Frontal cortex (tissue), 4 donors: ENCODE results near the gene TP53I13. TPM values are rescaled to one million over a fixed set of nuclear protein-coding genes. Genes with fewer than 3 reads are reported as not detected.
"Not testable (repeated sequence)": the region's sequence is repeated elsewhere in the genome, so short reads cannot be mapped to it uniquely, and the experiment has no call there.

ENCODE experiments used
- DNase-seq, 2 donors: peaks; one replicate each; pipeline ENCODE4 v3.0.0; 2012; ENCODE audit warnings: low spot score in 2 of 2
- FAIRE-seq: peaks from 2 replicates; lab custom pipeline; 2012; peaks lifted over from hg19 to GRCh38; lab: Jason Lieb, UNC
- total RNA-seq: library from RNA; depleted of rRNA; stranded (reverse); fragments of >200 nt; gene quantifications from one replicate; pipeline ENCODE4 v1.2.3, GENCODE V29; 2014
- donor health status: control.
- donor health status: control.
- donor health status: control.

The TP53I13 gene, protein sequence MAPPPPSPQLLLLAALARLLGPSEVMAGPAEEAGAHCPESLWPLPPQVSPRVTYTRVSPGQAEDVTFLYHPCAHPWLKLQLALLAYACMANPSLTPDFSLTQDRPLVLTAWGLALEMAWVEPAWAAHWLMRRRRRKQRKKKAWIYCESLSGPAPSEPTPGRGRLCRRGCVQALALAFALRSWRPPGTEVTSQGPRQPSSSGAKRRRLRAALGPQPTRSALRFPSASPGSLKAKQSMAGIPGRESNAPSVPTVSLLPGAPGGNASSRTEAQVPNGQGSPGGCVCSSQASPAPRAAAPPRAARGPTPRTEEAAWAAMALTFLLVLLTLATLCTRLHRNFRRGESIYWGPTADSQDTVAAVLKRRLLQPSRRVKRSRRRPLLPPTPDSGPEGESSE
- 4.9 TPM for total RNA-seq

DNA sequence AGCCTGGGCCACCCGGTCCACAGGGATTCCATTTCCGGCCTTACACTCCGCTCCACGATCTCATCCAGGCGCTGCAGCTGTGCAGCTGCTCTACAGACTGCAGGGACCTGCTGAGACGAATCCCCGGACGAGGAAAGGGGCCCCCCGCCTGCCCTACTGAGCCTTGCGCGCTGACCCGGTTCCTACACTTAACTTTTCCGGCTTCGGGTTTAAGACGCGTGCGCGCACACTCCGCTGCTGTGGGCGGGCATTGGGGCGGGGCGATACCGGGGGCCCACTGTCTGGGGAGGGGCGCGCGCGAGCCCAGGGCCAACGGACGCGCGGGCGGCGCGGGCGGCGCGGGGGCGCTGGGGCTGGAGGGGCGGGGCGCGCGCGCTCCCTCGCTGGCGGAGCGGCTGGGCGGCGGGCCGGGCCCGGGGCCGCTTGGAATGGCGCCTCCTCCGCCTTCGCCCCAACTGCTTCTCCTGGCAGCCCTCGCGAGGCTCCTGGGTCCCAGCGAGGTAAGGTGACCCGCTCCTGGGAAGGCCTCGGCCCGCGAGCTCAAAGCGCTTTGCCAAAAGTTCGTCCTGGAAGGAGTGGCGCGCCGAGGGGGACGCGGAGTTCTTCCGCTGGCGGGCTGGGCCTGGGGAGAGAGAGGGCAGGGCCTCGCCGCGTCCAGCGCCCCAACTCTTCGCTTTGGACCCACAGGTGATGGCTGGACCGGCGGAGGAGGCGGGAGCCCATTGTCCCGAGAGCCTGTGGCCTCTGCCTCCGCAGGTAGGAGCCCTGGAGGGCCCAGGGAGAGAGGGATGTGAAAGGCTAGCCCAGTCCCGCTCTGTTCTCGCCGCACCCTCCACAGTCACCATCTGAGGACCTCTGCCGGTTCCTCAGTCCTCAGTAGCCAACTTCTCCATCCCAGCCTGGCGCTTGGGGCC lies at the start of gene TP53I13:
Gene TP53I13, plus strand, starts transcription at position 371 of the 914 bp plus-strand sequence. Its CDS starts 58 bp downstream, at position 429.
- FAIRE-seq: no peak
- DNase-seq: peak; percentile 89 to 93

DNA sequence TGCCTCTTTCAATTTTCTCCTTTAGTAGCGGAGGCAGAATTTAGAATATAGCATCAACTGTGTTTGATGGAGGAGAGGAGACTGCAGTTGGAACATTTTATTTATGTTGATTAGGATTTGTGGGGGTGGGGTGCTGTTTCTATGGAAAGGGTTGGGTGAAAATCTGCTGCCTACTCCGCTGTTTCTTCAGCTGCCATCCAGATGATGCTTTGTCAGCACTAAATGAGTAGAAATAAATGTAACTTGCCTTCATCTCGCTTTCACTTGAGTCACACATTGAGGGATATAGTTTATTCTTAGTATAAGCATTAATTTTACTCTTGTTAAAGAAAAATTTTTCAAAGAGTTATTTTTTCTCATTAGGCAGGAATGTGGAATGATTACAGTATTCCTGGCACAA lies 43.8 kb upstream of the TP53I13 start:
- DNase-seq: no peak

DNA sequence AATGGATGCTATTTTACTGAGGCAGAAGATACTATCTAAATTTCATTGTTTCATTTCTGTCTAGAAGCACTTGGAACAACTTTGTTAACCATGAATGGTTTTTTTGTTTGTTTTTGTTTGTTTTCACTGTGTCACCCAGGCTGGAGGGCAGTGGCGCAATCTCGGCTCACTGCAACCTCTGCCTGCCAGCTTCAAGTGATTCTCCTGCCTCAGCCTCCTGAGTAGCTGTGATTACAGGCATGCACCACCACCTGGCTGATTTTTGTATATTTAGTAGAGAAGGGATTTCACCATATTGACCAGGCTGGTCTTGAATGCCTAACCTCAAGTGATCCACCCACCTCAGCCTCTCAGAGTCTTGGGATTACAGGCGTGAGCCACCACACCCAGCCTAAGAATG lies 42.2 kb upstream of the TP53I13 start:
- FAIRE-seq (no peak), DNase-seq (no peak)

More for the DNA sequence above, 43.8 kb upstream of the TP53I13 start:
- no peak for FAIRE-seq

DNA sequence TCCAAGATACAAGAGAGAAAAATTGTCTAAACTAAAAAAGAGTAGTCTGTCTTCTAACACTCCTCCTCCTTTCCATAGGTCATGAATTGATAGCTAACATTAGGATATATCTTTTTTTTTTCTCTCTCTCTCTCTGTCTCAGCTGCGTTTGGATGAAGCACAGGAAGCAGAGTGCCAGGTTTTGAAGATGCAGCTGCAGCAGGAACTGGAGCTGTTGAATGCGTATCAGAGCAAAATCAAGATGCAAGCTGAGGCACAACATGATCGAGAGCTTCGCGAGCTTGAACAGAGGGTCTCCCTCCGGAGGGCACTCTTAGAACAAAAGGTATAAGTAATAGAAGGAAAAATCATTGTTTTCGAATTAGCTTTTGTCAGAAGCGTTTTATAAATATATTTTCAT lies 34.5 kb upstream of the TP53I13 start:
- no peak for DNase-seq
- FAIRE-seq: no peak

DNA sequence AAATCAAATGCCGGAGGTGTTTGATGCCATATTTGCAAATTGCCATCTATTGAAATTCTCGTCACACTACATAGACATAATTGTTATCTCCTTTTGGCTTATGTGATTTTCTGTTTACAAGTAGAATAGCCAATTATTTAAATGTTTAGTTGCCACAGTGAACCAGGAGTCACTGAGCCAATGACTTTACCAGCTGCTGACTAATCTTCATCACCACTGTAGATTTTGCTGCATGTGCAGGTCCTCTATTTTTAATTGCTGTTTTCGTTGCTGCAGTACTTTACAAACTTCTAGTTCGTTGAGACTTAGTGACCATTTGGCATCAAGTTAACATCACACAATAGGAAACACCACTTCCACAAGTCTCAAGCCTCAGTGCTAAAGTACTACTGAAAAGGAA lies 24.4 kb upstream of the TP53I13 start:
- FAIRE-seq: no peak

DNA sequence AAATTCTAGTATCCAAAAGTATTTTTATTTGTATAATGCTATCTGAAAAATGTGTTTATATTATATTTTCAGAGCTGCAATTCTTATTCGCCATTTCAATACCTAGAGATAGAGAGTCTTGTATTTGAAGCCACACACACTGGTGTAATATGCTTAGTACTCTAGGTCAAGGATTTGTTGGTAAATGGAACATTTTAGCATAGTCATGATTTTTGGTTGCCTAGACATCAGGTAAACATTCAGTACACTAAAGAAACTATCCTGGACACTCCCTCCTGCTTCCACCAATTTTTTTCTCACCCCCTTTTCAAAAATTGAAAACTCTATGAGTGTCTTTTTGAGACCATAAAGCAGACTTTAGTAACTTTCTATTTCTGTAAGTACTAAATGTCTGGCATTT lies 22.4 kb upstream of the TP53I13 start:
- no peak for DNase-seq
- no peak for FAIRE-seq

More for the DNA sequence above, 24.4 kb upstream of the TP53I13 start:
- no peak for DNase-seq

DNA sequence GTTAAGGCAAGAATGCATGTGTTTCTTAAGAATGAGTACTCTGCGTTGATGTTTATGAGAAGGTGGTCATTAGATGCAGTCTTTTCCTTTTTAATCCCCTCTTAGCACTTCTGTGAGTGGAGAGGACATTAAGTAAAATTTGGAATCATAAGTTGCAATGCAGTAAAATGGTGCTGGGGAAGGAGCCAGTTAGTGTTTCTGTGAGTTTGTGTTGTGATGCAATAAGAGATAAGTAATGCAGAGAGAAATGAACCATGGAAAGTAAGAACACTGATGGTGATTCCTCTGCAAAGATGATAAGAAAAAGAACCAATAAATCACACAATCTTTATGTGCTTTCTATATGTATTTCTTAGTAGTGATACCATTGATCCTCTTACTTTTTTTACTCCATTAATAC lies 21.7 kb upstream of the TP53I13 start:
- DNase-seq (no peak), FAIRE-seq (no peak)

DNA sequence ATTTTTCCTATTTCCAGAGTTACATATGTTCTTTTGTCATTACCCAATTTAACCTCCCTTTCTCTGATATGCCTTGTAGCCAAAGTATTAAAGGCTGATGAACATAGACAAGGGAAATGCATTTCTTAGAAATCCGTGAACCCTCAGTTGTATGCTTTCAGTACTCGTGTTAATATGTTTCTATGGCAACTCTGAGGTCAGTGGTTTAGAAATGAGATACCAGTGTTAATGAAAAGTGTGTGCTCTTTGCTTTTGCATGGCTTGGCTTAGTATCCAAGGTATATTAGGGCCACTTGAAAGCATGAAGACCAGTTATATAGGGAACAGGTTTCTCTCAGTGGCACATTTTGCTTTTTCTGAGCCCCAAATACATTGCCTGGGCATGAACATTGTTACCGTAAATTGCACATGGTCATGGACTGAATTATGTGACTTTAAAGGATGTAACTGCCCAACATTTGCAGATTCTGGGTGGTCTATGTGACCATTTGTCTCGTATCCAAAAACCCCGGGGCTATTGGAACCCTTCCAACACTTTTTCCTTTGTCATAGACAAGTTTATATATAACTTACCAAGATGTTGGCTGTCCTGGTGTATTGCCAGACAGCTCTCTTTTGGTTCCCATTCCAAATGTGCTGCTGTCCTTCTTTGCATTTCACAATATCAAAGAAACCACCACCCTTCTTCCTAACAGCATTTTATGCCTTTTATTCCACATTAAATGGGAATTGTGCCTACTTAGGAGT lies 19.2 kb upstream of the TP53I13 start:
- no peak for FAIRE-seq
- no peak for DNase-seq

DNA sequence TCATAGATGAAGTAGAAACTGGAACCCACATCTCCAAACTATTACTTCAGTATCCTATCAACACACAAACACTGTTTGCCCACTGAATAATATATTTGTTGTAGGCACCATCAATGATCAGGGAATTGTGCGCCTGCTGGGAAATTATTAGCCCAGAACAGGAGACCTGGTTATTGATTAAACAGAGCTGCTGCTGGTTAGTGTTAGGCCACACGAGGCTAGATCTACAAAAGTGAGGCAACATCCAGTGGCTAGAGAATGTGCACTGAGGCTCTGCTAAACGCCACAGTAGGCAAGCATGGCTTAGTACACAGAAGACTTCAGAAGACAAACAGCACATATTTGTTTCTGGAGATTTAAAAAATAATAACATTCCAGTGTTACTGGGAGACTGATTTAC lies 12.7 kb upstream of the TP53I13 start:
- no peak for DNase-seq
- FAIRE-seq: no peak

DNA sequence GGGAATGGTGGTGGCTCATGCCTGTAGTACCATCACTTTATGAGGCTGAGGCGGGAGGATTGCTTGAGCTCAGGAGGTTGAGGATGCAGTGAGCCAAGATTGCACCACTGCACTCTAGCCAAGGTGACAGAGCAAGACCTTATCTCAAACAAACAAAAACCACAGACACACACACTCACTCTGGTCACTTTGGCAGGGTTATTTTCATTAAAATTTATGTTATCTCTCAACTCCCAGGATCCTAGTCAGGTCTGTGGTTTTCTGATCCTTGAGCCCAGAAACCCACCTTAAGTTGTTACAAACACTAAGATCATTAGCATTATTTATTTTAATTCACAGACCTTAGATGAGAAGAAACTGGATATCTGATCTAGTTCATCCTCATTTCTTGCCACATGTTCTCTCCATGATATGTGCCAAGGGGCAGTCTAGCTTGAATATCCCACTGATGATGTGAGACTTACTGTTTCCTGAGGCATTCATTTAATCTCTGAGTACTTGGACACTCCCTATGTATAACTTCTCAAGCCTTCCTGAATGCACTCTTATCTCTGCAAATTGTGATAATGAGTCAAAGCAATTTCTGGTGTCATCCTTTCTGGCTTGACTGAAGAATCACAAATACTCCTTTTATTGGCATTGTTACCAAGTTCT lies 11.3 kb upstream of the TP53I13 start:
- FAIRE-seq (no peak), DNase-seq (no peak)

DNA sequence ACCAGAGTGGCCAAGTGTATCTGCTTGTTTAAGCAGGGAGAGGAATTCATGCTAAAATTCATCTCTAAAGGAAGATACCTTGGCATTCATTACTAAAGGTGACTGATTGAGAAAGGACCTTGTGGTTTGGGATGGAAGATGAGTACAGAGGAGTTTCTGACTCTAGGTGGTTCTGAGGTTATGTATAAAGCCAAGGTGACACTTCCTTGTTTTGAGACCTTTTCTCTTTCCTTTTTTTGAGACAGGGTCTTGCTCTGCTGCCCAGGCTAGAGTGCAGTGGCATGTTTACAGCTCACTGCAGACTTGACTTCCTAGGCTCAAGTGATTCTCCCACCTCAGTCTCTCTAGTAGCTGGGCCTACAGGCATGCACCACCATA lies 10.8 kb upstream of the TP53I13 start:
- no peak for FAIRE-seq
- no peak for DNase-seq

DNA sequence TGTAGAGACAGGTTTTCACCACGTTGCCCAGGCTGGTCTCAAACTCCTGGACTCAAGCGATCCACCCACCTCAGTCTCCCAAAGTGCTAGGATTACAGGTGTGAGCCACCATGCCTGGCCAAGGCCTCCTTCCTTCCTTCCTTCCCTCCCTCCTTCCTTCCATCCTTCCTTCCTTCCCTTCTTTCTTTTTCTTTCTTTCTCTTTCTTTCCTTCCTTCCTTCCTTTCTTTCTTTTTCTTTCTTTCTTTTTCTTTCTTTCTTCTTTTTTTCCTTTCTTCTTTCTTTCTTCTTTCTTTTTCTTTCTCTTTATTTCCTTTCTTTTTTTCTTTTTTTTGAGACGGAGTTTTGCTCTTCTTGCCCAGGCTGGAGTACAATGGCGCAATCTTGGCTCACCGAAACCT lies 10.4 kb upstream of the TP53I13 start:
- FAIRE-seq, DNase-seq: not testable (repeated sequence)

DNA sequence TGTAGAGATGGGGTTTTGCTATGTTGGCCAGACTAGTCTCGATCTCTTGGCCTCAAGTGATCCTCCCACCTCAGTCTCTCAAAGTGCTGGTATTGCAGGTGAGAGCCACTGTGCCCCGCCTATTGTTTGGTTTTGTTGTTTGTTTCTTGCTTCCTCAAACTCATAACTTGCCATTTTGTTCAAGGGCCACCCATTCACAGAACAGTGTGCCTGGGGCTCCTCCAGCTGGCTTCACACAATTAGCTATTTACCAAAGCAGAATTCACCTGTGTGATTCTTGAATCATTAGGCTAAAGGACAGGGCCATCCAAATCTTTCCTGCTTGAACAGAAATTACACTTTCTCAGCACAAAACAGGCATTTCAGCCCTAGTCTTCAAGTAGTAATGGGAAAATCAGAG lies 8.9 kb upstream of the TP53I13 start:
- no peak for DNase-seq
- no peak for FAIRE-seq

DNA sequence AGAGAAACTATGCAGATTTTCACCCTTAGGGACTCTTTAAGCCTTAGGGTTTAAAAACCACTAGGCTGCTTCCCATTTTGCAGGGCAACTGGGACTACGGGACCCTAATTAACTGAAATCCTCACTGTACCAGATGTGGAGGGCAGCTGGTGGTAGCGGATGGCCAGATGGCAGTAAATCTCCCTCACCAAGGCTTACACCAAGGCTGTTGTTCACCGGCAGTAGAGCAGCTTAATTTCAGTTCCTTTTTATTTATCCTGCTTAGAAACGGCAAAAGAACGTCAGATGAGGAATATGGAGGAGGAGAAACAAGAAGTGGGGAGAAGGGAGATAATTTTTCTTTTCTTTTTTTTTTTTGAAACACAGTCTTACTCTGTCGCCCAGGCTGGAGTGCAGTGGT lies 8.2 kb upstream of the TP53I13 start:
- no peak for FAIRE-seq
- DNase-seq: no peak

DNA sequence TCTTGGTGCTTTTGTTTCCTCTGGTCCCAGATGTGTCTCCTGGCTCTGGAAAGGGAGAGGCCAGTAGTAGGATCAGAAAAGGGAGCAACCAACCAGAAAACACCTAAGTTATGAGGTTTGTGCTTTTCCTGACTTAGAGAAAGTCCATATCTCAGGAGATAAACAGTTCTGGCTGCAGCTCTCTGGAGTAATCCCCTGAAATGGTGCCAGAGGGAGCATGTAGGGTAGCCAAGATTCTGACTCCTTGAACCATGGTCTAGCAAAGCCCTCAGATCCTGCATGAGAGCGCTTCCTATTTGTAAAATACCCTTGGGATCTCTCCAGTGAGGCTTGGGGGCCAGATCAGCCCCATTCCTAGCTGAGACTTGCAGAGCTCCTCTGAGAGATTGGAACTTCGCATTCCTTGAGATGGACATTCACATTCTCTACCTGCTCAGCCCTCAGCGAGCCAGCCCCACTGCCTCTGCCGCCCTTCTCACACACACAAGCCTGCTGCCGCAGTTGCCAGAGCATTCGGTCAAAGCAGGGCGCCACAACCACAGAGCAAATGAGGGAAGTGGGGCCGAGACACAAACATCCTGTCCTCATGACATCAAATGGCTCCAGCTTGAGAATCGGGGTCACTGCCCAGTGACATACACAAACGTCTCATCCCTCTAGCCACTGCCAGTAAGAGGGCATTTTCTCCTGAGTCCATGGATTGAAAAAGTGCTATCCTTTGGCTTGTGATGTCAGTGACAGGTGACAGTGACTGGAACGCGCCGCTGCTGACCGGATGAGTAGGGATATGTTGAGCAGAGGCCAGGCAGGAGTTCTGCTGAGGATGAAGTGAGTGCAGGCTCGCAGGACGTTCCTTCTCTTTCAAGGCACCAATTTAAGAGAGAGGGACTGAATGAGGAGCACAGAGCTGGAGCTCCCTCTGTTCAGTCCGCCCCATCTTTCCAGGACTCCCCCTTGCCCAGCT lies 6.7 kb upstream of the TP53I13 start:
- DNase-seq (no peak), FAIRE-seq (no peak)

DNA sequence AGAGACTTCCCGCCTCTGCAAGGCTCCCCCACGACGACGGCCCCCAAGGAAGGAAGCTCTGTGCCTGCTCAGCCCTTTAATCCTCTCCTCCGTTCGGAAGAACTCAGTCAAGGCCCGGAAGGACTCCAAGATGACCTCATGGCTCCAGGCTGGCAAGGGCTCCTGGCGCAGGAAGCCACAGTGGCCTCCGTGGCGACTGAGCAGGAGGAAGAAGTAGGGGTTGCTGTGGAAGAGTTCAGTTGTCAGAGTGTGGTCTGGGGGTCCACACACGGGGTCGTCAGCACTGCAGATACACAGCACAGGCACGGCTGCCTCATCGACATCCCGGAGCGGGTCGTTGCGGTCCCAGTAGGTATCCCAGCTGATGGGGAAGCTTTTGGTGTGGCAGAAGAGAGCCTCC lies 5.9 kb upstream of the TP53I13 start:
- DNase-seq (no peak), FAIRE-seq (no peak)

DNA sequence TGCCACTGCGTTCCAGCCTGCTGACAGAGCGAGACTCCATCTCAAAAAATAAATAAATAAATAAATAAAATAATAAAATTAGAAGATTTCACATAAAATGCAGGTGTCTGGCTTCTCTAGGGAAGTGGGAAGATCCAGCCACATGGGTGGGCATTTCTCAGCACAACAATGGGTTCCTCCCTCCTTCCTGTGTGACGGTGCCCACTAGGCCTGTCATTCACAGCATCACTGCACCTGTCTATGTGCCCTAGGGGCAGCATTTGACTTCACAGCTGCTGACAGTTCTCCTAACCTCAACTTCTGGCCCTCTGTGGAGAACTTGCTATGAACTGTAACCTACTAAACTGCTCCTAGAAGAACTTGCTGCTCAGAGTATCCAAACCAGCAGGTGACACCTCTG lies 4.7 kb upstream of the TP53I13 start:
- DNase-seq (no peak), FAIRE-seq (no peak)

DNA sequence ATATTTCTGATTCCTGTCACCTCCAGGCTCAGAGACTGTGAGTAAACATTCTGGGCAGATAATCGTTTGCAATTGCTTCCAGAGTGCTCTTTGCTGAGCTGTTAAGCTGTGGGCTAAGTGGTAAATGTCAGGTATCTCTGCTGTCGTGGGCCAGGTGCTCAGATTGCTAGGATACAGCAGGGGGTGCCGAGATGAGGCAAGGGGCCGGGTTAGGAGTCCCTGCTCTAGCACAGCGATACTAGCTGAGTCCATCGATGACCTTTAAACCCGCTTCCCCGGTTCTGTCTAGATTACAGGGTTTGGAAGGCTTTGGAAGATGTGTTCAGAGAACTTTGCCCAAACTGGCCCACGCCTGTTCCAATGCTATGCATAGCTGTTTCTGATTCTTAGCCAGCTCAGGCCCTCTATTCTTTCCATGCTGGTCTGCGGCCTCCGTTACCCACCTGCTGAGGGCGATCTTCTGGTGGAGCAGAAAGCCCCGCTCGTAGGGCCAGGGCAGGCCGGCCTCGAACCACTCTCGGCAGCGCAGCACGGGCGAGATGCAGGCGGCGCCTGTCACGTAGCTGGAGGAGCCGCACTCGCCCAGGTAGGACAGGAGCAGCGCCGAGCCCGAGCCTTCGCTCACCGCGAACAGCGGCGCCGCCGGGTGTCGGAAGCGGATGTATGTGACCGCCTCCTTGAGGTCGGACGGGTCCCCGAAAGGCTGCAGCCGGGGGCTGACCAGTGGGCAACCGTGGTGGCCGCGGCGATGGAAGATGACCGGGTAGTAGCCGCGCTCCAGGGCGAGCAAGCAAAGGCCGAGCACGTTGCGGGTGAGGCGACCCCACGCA lies 2.6 kb upstream of the TP53I13 start:
- no peak for FAIRE-seq
- DNase-seq: no peak
